Gastrocnemius medialis (tissue), 4 donors: ENCODE measurements around the gene SOCS7. TPM values are rescaled to one million over a fixed set of nuclear protein-coding genes. Genes with fewer than 3 reads are reported as not detected.
A peak's percentile ranks its signal among the peaks of the same experiment; 100 is the strongest.

Experiments used
- ATAC-seq, 2 donors: fragments of 150-250 bp; one replicate each; pipeline ENCODE4 v1.9.1; 2016
- DNase-seq, 2 donors: peaks; one replicate each; pipeline ENCODE4 v3.0.0-alpha.2; 2019
- H3K27ac ChIP-seq, 4 donors: fragments of 200-600 bp; sonication (generic); 1 replicate in 1 of 4; 2 replicates in 3 of 4; pipeline ENCODE4 v1.5.1; 2016 to 2018; ENCODE audit warnings: mild to moderate bottlenecking in 2 of 4, moderate library complexity in 1 of 4
- H3K27me3 ChIP-seq, 3 donors: fragments of 200-600 bp; sonication (generic) in 2 of 3; 1 replicate in 1 of 3; 2 replicates in 2 of 3; pipeline versions ENCODE4 v1.5.1 to v1.6.0; 2016 to 2019; ENCODE audit warnings: mild to moderate bottlenecking in 1 of 3, moderate library complexity in 1 of 3
- H3K36me3 ChIP-seq, 2 donors: fragments of 200-600 bp; sonication (generic) in 1 of 2; one replicate each; pipeline ENCODE4 v1.5.1; 2017 to 2018
- H3K4me1 ChIP-seq, 2 donors: fragments of 200-600 bp; sonication (generic) in 1 of 2; one replicate each; pipeline ENCODE4 v1.5.1; 2016 to 2017; ENCODE audit warnings: mild to moderate bottlenecking in 2 of 2
- H3K4me3 ChIP-seq, 4 donors: fragments of 200-600 bp; sonication (generic) in 3 of 4; 1 replicate in 1 of 4; 2 replicates in 3 of 4; pipeline ENCODE4 v1.5.1; 2016 to 2019; ENCODE audit warnings: mild to moderate bottlenecking in 2 of 4
- H3K9me3 ChIP-seq, 3 donors: fragments of 200-600 bp; sonication (generic) in 2 of 3; 1 replicate in 1 of 3; 2 replicates in 2 of 3; pipeline ENCODE4 v1.5.1; 2016 to 2019
- CTCF ChIP-seq, 5 experiments: fragments of 450-650 bp in 3 of 5; fragments of 200-600 bp in 2 of 5; sonication (generic) in 2 of 5; IDR thresholded peaks in 4 of 5; conservative IDR thresholded peaks in 1 of 5; 1 replicate in 4 of 5; 2 replicates in 1 of 5; pipeline ENCODE4 v1.5.1; 2016 to 2019; ENCODE audit warnings: antibody characterized with exemption in 5 of 5, mild to moderate bottlenecking in 3 of 5, moderate library complexity in 3 of 5
- POLR2A ChIP-seq, 2 donors: fragments of 450-650 bp; IDR thresholded peaks; one replicate each; pipeline ENCODE4 v1.6.1; 2017; ENCODE audit warnings: antibody characterized with exemption in 2 of 2, mild to moderate bottlenecking in 2 of 2, moderate library complexity in 2 of 2
- in situ Hi-C, 4 donors: fragments of 200-750 bp; cut with MboI; loops; one replicate each; pipeline versions ENCODE4 v1.15.0 to v1.8.0; 2017; ENCODE audit warnings: low sequenced_read_pairs in 4 of 4
- intact Hi-C: fragments of 100-400 bp; cut with DNase I; formaldehyde crosslinking; loops from one replicate; pipeline ENCODE4 v1.15.1; 2023; ENCODE audit warnings: low total_unique reads
- total RNA-seq, 4 donors: library from RNA; depleted of rRNA; stranded (reverse); fragments of >200 nt; gene quantifications; one replicate each; pipeline versions ENCODE4 v1.1.0 to v1.2.3, GENCODE V29; 2016

The SOCS7 gene
- total RNA-seq, 4 donors from 2014 or later, result 16.3 to 19.9 (median 19.5) TPM

- peaks cover 22 to 25% of the 10 kb centered on the region in 2 donors for H3K4me1 ChIP-seq
- no peak for TF ChIP-seq POLR2A (IDR thresholded peaks at IDR 0.05)
- TF ChIP-seq CTCF (IDR thresholded peaks at IDR 0.05 in 4 of 5, conservative IDR thresholded peaks at IDR 0.05 in 1 of 5), result no peak
- no peak for DNase-seq
- no peaks in the 10 kb centered on the region for H3K27me3 ChIP-seq
- in situ Hi-C loops, result no loop called here
- H3K27ac ChIP-seq, result no peak overlapping the region
- intact Hi-C loops, result no loop called here
- no peaks in the 10 kb centered on the region for H3K9me3 ChIP-seq
- no peak overlapping the region for H3K4me3 ChIP-seq
- H3K36me3 ChIP-seq, result no peaks in the 10 kb centered on the region
- no peak for ATAC-seq
These were observed 1.6 kb upstream of the SOCS7 start for GRCh38 chr17:38350035-38350434.

GRCh38 chr17:38352245-38353085, 821 bp downstream of the SOCS7 start:
- no peaks in the 10 kb centered on the region for H3K9me3 ChIP-seq
- no peak for TF ChIP-seq POLR2A (IDR thresholded peaks at IDR 0.05)
- no peak for TF ChIP-seq CTCF (IDR thresholded peaks at IDR 0.05 in 4 of 5, conservative IDR thresholded peaks at IDR 0.05 in 1 of 5)
- H3K27me3 ChIP-seq, result no peaks in the 10 kb centered on the region
- intact Hi-C loops, result no loop called here
- H3K4me3 ChIP-seq, result peak overlapping the region; percentile 70 to 90 (median 78)
- H3K36me3 ChIP-seq, result no peaks in the 10 kb centered on the region
- in situ Hi-C loops, result no loop called here
- no peak for DNase-seq
- peak overlapping the region; percentile 84 to 94 (median 90) for H3K27ac ChIP-seq
- ATAC-seq, result peak; percentile 22 to 41
- peaks cover 44 to 48% of the 10 kb centered on the region in 2 donors for H3K4me1 ChIP-seq

GRCh38 chr17:38353086-38353604, 1.5 kb downstream of the SOCS7 start:
- TF ChIP-seq CTCF (IDR thresholded peaks at IDR 0.05 in 4 of 5, conservative IDR thresholded peaks at IDR 0.05 in 1 of 5) (no peak), POLR2A (IDR thresholded peaks at IDR 0.05) (no peak)
- H3K27ac ChIP-seq, result peak overlapping the region; percentile 84 to 94 (median 90)
- intact Hi-C loops (no loop called here), in situ Hi-C loops (no loop called here)
- H3K36me3 ChIP-seq, result no peaks in the 10 kb centered on the region
- H3K4me1 ChIP-seq, result peaks cover 51 to 55% of the 10 kb centered on the region in 2 donors
- DNase-seq (no peak), ATAC-seq (peak in 1 of 2 donors; percentile 8)
- no peaks in the 10 kb centered on the region for H3K27me3 ChIP-seq
- no peaks in the 10 kb centered on the region for H3K9me3 ChIP-seq
- peak overlapping the region; percentile 70 to 90 (median 78) for H3K4me3 ChIP-seq

- intact Hi-C loops (no loop called here), in situ Hi-C loops (no loop called here)
- H3K4me1 ChIP-seq, result peaks cover 56 to 59% of the 10 kb centered on the region in 2 donors
- ATAC-seq (no peak), DNase-seq (no peak)
- no peaks in the 10 kb centered on the region for H3K27me3 ChIP-seq
- no peaks in the 10 kb centered on the region for H3K36me3 ChIP-seq
- H3K27ac ChIP-seq, result peak overlapping the region in 1 of 4 donors; percentile 94
- H3K9me3 ChIP-seq, result no peaks in the 10 kb centered on the region
- TF ChIP-seq POLR2A (IDR thresholded peaks at IDR 0.05), result no peak
- TF ChIP-seq CTCF (IDR thresholded peaks at IDR 0.05 in 4 of 5, conservative IDR thresholded peaks at IDR 0.05 in 1 of 5), result no peak
- H3K4me3 ChIP-seq, result peak overlapping the region; percentile 70 to 90 (median 78)
These were observed 2.0 kb downstream of the SOCS7 start for GRCh38 chr17:38353668-38354067.
